ENCODE results near the gene RARA.

GRCh38 chr17:40309949-40310510, 1.1 kb downstream of the RARA start:
- TF ChIP-seq GATA2 (IDR thresholded peaks at IDR 0.05; ENCODE audit: low read depth, low read length), result no peak
- no peak for TF ChIP-seq GATA3 (IDR thresholded peaks at IDR 0.05; ENCODE audit: low read depth, low read length)

All from SH-SY5Y (cell line).